SK-N-MC (cell line): ENCODE results near the gene CTNNA3.

Experiments used
- EZH2 ChIP-seq: fragments of 200-600 bp; sonication (generic); IDR thresholded peaks from one replicate; pipeline ENCODE4 v1.6.1; 2017; ENCODE audit warnings: antibody characterized with exemption
- FOXP2 ChIP-seq: optimal IDR thresholded peaks from 2 replicates; pipeline ENCODE3; 2011; ENCODE audit warnings: mild to moderate bottlenecking, moderate library complexity; ENCODE audit not compliant: insufficient read depth; ENCODE audit errors: extremely low read length, control extremely low read depth
- POLR2AphosphoS5 ChIP-seq: IDR thresholded peaks from 2 replicates; pipeline ENCODE4 v1.6.1; 2012; ENCODE audit warnings: mild to moderate bottlenecking, low read depth, low read length, borderline replicate concordance

GRCh38 chr10:67036808-67037207 lies 659.2 kb downstream of the CTNNA3 start:
- TF ChIP-seq POLR2AphosphoS5 (no peak), EZH2 (no peak), FOXP2 (no peak)
